ENCODE measurements around the gene SULF2.

Gene SULF2

DNA sequence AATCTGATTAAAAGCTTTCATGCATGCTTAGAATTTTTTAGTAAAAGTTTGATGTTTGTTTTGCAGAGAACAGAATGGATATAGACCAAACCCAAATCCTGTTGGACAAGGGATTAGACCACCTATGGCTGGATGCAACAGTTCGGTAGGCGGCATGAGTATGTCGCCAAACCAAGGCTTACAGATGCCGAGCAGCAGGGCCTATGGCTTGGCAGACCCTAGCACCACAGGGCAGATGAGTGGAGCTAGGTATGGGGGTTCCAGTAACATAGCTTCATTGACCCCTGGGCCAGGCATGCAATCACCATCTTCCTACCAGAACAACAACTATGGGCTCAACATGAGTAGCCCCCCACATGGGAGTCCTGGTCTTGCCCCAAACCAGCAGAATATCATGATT lies 150.0 kb downstream of the SULF2 start:
- no peak for DNase-seq (ENCODE audit: extremely low spot score)
- POLR2A ChIA-PET, result no interaction called here
- TF ChIP-seq FOXM1 (IDR thresholded peaks at IDR 0.05; ENCODE audit: borderline replicate concordance) (no peak), NFRKB (IDR thresholded peaks at IDR 0.05) (no peak)
- CTCF ChIA-PET, result no interaction called here

- DNase-seq (ENCODE audit: extremely low spot score), result no peak
- ChIA-PET CTCF (no interaction called here), POLR2A (no interaction called here)
- no peak for TF ChIP-seq NFRKB (IDR thresholded peaks at IDR 0.05)
- TF ChIP-seq, protein P1, sequence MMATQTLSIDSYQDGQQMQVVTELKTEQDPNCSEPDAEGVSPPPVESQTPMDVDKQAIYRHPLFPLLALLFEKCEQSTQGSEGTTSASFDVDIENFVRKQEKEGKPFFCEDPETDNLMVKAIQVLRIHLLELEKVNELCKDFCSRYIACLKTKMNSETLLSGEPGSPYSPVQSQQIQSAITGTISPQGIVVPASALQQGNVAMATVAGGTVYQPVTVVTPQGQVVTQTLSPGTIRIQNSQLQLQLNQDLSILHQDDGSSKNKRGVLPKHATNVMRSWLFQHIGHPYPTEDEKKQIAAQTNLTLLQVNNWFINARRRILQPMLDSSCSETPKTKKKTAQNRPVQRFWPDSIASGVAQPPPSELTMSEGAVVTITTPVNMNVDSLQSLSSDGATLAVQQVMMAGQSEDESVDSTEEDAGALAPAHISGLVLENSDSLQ (IDR thresholded peaks at IDR 0.05), result no peak
- TF ChIP-seq ARNT (IDR thresholded peaks at IDR 0.05), result no peak
- TF ChIP-seq TARDBP (IDR thresholded peaks at IDR 0.05), result no peak
- no peak for TF ChIP-seq BHLHE40 (IDR thresholded peaks at IDR 0.05; ENCODE audit: borderline replicate concordance)
- no peak for TF ChIP-seq ZNF384 (IDR thresholded peaks at IDR 0.05)
Observed at GRCh38 chr20:47631078-47631477, 154.2 kb downstream of the SULF2 start.

DNA sequence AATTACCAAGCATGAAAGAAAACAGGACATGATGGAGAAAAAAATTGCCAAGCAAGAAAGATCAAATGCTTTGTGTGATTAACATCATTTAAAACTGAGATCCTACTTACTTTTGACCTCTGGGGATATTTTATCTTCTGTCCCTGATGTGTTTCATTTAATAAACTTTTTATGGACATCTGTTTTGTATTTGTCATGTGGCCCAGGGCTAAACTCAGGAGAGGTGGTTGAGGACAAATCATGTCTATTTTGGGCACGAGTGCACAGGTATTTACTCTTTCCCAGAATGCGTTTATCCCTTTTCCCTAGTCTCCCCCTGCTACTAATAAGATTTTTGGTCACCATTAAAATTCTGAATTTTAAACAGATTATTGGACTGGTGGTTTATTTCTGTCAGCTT lies 155.4 kb downstream of the SULF2 start:
- no peak for DNase-seq (ENCODE audit: extremely low spot score)
- ChIA-PET POLR2A (no interaction called here), CTCF (no interaction called here)
- no peak for TF ChIP-seq FOXM1 (IDR thresholded peaks at IDR 0.05; ENCODE audit: borderline replicate concordance)
- TF ChIP-seq FOXK2 (IDR thresholded peaks at IDR 0.05), result no peak
- no peak for TF ChIP-seq ELF4 (IDR thresholded peaks at IDR 0.05)
- no peak for TF ChIP-seq CTBP1 (IDR thresholded peaks at IDR 0.05; ENCODE audit: borderline replicate concordance)
- TF ChIP-seq ARNT (IDR thresholded peaks at IDR 0.05), result no peak
- no peak for TF ChIP-seq NFRKB (IDR thresholded peaks at IDR 0.05)
- no peak for TF ChIP-seq SUZ12 (IDR thresholded peaks at IDR 0.05)
- no peak for TF ChIP-seq TARDBP (IDR thresholded peaks at IDR 0.05)
- TF ChIP-seq, protein P1 (IDR thresholded peaks at IDR 0.05), result no peak
- TF ChIP-seq L3MBTL2 (conservative IDR thresholded peaks at IDR 0.05), result no peak
- TF ChIP-seq FOXA1 (IDR thresholded peaks at IDR 0.05), result no peak
- no peak for TF ChIP-seq SP1 (IDR thresholded peaks at IDR 0.05)
- TF ChIP-seq HDGF (IDR thresholded peaks at IDR 0.05; ENCODE audit: borderline replicate concordance), result no peak
- no peak for TF ChIP-seq ZNF384 (IDR thresholded peaks at IDR 0.05)
- TF ChIP-seq BHLHE40 (IDR thresholded peaks at IDR 0.05; ENCODE audit: borderline replicate concordance), result no peak
- TF ChIP-seq LEF1 (IDR thresholded peaks at IDR 0.05; ENCODE audit: borderline replicate concordance), result no peak

GRCh38 chr20:47627540-47627939 lies 157.7 kb downstream of the SULF2 start:
- TF ChIP-seq CTBP1 (IDR thresholded peaks at IDR 0.05; ENCODE audit: borderline replicate concordance), result no peak
- no peak for TF ChIP-seq ELF4 (IDR thresholded peaks at IDR 0.05)
- no peak for TF ChIP-seq L3MBTL2 (conservative IDR thresholded peaks at IDR 0.05)
- TF ChIP-seq SP1 (IDR thresholded peaks at IDR 0.05), result no peak
- no peak for TF ChIP-seq FOXM1 (IDR thresholded peaks at IDR 0.05; ENCODE audit: borderline replicate concordance)
- TF ChIP-seq HDGF (IDR thresholded peaks at IDR 0.05; ENCODE audit: borderline replicate concordance), result no peak
- no peak for TF ChIP-seq FOXA1 (IDR thresholded peaks at IDR 0.05)
- TF ChIP-seq ARNT (IDR thresholded peaks at IDR 0.05), result no peak
- no peak for TF ChIP-seq SUZ12 (IDR thresholded peaks at IDR 0.05)
- TF ChIP-seq NFRKB (IDR thresholded peaks at IDR 0.05), result no peak
- TF ChIP-seq FOXK2 (IDR thresholded peaks at IDR 0.05), result no peak
- no peak for TF ChIP-seq ZNF384 (IDR thresholded peaks at IDR 0.05)
- TF ChIP-seq LEF1 (IDR thresholded peaks at IDR 0.05; ENCODE audit: borderline replicate concordance), result no peak
- no peak for TF ChIP-seq BHLHE40 (IDR thresholded peaks at IDR 0.05; ENCODE audit: borderline replicate concordance)
- TF ChIP-seq TARDBP (IDR thresholded peaks at IDR 0.05), result no peak
- TF ChIP-seq, protein P1 (IDR thresholded peaks at IDR 0.05), result no peak
- ChIA-PET CTCF (no interaction called here), POLR2A (no interaction called here)
- no peak for DNase-seq (ENCODE audit: extremely low spot score)

GRCh38 chr20:47623206-47623605 lies 162.1 kb downstream of the SULF2 start:
- ChIA-PET CTCF (no interaction called here), POLR2A (interaction anchor here (0.6 kb wide), 1 partner anchor 231 kb away, joined by 3 read pairs; no protein-coding TSS in a partner anchor)
- no peak for DNase-seq (ENCODE audit: extremely low spot score)
- no peak for TF ChIP-seq ELF4 (IDR thresholded peaks at IDR 0.05)
- no peak for TF ChIP-seq FOXM1 (IDR thresholded peaks at IDR 0.05; ENCODE audit: borderline replicate concordance)
- TF ChIP-seq HDGF (IDR thresholded peaks at IDR 0.05; ENCODE audit: borderline replicate concordance), result no peak
- TF ChIP-seq FOXK2 (IDR thresholded peaks at IDR 0.05), result no peak
- TF ChIP-seq, protein P1 (IDR thresholded peaks at IDR 0.05), result no peak
- no peak for TF ChIP-seq LEF1 (IDR thresholded peaks at IDR 0.05; ENCODE audit: borderline replicate concordance)
- no peak for TF ChIP-seq ZNF384 (IDR thresholded peaks at IDR 0.05)
- no peak for TF ChIP-seq SP1 (IDR thresholded peaks at IDR 0.05)
- TF ChIP-seq TARDBP (IDR thresholded peaks at IDR 0.05), result no peak
- TF ChIP-seq SUZ12 (IDR thresholded peaks at IDR 0.05), result no peak
- TF ChIP-seq FOXA1 (IDR thresholded peaks at IDR 0.05), result no peak

GRCh38 chr20:47622118-47622665 lies 163.1 kb downstream of the SULF2 start:
- no peak for DNase-seq (ENCODE audit: extremely low spot score)

More at GRCh38 chr20:47622118-47622665, 163.1 kb downstream of the SULF2 start:
- TF ChIP-seq ZNF384 (IDR thresholded peaks at IDR 0.05), result no peak
- no peak for TF ChIP-seq CTBP1 (IDR thresholded peaks at IDR 0.05; ENCODE audit: borderline replicate concordance)
- no peak for TF ChIP-seq FOXK2 (IDR thresholded peaks at IDR 0.05)
- no peak for TF ChIP-seq LEF1 (IDR thresholded peaks at IDR 0.05; ENCODE audit: borderline replicate concordance)
- TF ChIP-seq ARNT (IDR thresholded peaks at IDR 0.05), result no peak
- TF ChIP-seq FOXM1 (IDR thresholded peaks at IDR 0.05; ENCODE audit: borderline replicate concordance), result no peak
- TF ChIP-seq ELF4 (IDR thresholded peaks at IDR 0.05), result no peak
- TF ChIP-seq FOXA1 (IDR thresholded peaks at IDR 0.05), result no peak
- TF ChIP-seq, protein P1 (IDR thresholded peaks at IDR 0.05), result no peak
- no peak for TF ChIP-seq BHLHE40 (IDR thresholded peaks at IDR 0.05; ENCODE audit: borderline replicate concordance)
- TF ChIP-seq SUZ12 (IDR thresholded peaks at IDR 0.05), result no peak
- TF ChIP-seq TARDBP (IDR thresholded peaks at IDR 0.05), result no peak
- TF ChIP-seq L3MBTL2 (conservative IDR thresholded peaks at IDR 0.05), result no peak
- no peak for TF ChIP-seq HDGF (IDR thresholded peaks at IDR 0.05; ENCODE audit: borderline replicate concordance)
- no peak for TF ChIP-seq NFRKB (IDR thresholded peaks at IDR 0.05)
- CTCF ChIA-PET, result no interaction called here
- POLR2A ChIA-PET, result no interaction called here
